ENCODE data around the gene GMPPB. TPM values are rescaled to one million over a fixed set of nuclear protein-coding genes. Genes with fewer than 3 reads are reported as not detected.

GMPPB gene
- total RNA-seq, 4 donors from 2014 or later: 15.6 to 31.7 (median 27.3) TPM

DNA sequence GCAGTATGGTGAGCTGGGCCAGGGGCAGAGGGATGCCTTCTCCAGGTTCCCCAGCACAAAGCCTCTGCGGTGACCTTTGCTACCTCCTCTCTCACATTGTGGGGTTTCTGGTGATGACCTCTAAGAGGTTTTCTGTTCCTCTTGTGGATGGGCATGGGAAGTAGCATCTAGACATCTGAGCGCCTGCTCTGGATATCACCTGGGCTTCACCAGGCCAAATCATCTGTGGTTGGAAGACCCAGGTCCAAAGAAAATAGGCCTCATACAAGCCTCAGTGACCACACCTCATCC is 42.6 kb downstream of the GMPPB start:
- no peak for DNase-seq (ENCODE audit: low spot score)
- TF ChIP-seq, protein P1, sequence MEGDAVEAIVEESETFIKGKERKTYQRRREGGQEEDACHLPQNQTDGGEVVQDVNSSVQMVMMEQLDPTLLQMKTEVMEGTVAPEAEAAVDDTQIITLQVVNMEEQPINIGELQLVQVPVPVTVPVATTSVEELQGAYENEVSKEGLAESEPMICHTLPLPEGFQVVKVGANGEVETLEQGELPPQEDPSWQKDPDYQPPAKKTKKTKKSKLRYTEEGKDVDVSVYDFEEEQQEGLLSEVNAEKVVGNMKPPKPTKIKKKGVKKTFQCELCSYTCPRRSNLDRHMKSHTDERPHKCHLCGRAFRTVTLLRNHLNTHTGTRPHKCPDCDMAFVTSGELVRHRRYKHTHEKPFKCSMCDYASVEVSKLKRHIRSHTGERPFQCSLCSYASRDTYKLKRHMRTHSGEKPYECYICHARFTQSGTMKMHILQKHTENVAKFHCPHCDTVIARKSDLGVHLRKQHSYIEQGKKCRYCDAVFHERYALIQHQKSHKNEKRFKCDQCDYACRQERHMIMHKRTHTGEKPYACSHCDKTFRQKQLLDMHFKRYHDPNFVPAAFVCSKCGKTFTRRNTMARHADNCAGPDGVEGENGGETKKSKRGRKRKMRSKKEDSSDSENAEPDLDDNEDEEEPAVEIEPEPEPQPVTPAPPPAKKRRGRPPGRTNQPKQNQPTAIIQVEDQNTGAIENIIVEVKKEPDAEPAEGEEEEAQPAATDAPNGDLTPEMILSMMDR (IDR thresholded peaks at IDR 0.05): no peak
- ATAC-seq (ENCODE audit: low FRiP score): no peak

- DNase-seq (ENCODE audit: low spot score): no peak
- TF ChIP-seq, protein P1 (IDR thresholded peaks at IDR 0.05): no peak
Measured at GRCh38 chr3:49680493-49681231, 43.1 kb downstream of the GMPPB start.

DNA sequence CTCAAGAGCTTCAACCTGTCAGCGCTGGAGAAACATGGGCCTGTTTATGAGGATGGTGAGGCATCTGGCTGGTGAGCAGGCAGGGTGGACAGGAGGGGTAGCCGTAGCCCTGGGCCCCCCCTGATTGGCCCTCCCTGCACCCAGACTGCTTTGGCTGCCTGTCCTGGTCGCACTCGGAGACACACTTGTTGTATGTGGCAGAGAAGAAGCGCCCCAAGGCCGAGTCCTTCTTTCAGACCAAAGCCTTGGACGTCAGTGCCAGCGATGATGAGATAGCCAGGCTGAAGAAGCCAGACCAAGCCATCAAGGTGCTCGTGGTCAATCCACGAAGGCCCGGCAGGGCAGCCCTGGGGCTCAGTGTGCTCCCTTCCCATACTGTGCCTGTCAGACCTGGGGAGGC is 47.8 kb downstream of the GMPPB start:
- TF ChIP-seq, protein P1 (IDR thresholded peaks at IDR 0.05): no peak
- DNase-seq (ENCODE audit: low spot score) (no peak), ATAC-seq (ENCODE audit: low FRiP score) (no peak)

More at GRCh38 chr3:49680493-49681231, 43.1 kb downstream of the GMPPB start:
- no peak for ATAC-seq (ENCODE audit: low FRiP score)

DNA sequence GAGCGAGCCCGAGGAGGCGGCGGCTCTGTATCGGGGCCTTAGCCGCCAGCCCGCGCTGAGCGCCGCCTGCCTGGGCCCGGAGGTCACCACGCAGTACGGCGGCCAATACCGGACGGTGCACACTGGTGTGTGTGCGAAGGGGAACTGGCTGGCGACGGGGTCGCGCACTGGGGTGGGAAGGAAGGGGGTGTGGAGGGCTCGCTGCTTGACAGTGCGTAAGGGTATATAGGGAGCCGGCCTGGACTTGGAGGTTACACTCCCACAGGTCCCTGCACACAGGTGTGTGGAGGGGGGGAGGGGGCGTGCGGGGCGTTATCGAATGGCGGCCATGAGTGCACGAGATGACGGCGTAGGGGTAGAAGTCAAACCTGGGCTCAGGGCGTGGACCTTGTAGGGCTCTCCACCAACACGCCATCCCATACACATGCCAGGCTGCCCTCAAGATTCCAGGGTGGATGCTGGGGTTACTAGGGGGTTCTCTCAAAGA is 49.2 kb downstream of the GMPPB start:
- ATAC-seq (ENCODE audit: low FRiP score) (peak; percentile 21), DNase-seq (ENCODE audit: low spot score) (no peak)
- TF ChIP-seq, protein P1 (IDR thresholded peaks at IDR 0.05): no peak

- TF ChIP-seq, protein P1 (IDR thresholded peaks at IDR 0.05): no peak
- ATAC-seq (ENCODE audit: low FRiP score) (peak; percentile 92), DNase-seq (ENCODE audit: low spot score) (peak; percentile 85)
Measured at GRCh38 chr3:49673715-49674496, 49.8 kb downstream of the GMPPB start, which contains the start of gene APEH. Gene APEH (plus strand): TSS chr3:49674351. CDS start chr3:49674402, 51 bp downstream.

DNA sequence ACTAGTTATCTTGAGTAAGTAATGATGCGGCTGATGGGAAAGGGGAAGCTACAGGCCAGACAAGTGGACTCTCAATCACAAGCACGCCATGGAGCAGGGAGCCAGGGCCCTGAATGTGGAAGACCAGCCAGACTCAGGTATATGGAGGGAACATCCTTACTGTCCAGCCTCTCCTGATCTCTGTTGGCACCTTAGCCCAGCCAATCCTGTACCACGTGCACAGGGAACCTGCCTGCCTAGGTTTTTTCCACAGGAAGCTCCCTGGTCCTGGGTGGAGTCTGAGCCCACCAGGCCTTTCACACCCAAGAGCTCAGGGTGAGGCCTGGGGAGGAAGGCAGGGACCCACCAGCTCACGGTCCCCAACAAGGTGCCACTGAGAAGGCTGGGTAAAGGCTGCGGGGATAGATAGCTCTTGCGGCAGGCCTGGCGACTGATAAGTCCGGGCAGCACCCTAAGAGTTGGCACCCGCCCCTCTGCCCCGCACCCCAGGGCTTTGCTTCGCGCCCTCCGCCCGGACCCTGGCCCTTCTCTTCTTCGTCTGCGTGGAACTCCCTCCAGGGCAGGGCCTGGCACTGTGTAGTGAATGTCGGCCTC is 50.5 kb downstream of the GMPPB start:
- ATAC-seq (ENCODE audit: low FRiP score): no peak
- TF ChIP-seq, protein P1 (IDR thresholded peaks at IDR 0.05): no peak
- no peak for DNase-seq (ENCODE audit: low spot score)
